ENCODE results near the gene NRGN. TPM values are rescaled to one million over a fixed set of nuclear protein-coding genes. Genes with fewer than 3 reads are reported as not detected.

The NRGN gene
- total RNA-seq, 1 experiment from 2014 or later = 5.8 TPM

DNA sequence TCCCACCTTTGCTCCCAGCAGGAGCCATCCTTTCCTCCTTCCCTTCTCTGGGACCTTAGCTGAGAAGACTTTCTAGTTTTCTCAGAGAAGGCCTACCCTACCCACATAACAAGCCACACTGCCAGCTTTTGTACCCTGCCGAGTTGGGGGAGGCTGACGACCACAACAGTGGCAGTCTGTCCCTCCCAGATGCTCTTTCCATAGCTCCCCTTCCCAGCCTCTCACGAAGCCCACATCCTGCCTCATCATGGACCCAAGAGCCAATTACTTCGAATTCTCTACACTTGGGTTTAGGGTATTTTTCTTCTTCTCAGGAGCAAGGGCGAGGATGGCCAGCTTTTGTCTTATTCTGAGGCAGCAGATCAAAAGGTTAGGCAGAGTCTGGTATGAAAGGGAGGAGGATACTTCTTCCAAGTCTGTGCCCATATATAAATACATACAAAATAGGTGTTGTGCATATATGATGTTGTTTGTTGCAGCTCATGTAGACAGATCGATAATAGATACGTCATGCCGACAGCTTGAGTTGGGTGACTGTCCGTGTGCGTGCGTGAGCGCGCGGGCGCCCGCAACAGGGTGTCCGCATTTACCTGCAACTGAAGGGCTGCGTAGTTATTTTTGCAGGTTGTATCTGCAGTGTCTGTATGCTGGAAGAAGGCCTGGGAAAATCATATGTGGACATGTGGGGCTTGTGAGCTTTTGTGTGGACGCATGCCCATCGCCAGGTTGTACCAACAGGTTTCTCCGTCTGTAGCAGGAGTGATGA is 846 bp upstream of the NRGN start:
- intact Hi-C loops (cut with micrococcal nuclease; ENCODE audit: unreplicated experiment) = no loop called here
- Mint-ChIP-seq H3K27ac (ENCODE audit: unreplicated experiment) (no peak overlapping the region), H3K9me3 (ENCODE audit: low read depth, unreplicated experiment) (no peaks in the 10 kb centered on the region), H3K27me3 (ENCODE audit: unreplicated experiment) (peaks cover 58% of the 10 kb centered on the region), H3K36me3 (ENCODE audit: insufficient read depth, unreplicated experiment) (peaks cover 15% of the 10 kb centered on the region), H3K4me1 (ENCODE audit: low read depth, unreplicated experiment) (peaks cover 7% of the 10 kb centered on the region), H3K4me3 (ENCODE audit: low read depth, unreplicated experiment) (peak overlapping the region; percentile 72)
- TF ChIP-seq, protein P1, sequence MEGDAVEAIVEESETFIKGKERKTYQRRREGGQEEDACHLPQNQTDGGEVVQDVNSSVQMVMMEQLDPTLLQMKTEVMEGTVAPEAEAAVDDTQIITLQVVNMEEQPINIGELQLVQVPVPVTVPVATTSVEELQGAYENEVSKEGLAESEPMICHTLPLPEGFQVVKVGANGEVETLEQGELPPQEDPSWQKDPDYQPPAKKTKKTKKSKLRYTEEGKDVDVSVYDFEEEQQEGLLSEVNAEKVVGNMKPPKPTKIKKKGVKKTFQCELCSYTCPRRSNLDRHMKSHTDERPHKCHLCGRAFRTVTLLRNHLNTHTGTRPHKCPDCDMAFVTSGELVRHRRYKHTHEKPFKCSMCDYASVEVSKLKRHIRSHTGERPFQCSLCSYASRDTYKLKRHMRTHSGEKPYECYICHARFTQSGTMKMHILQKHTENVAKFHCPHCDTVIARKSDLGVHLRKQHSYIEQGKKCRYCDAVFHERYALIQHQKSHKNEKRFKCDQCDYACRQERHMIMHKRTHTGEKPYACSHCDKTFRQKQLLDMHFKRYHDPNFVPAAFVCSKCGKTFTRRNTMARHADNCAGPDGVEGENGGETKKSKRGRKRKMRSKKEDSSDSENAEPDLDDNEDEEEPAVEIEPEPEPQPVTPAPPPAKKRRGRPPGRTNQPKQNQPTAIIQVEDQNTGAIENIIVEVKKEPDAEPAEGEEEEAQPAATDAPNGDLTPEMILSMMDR (IDR thresholded peaks at IDR 0.05; ENCODE audit: unreplicated experiment) = no peak
- no TSS peak for BruUV-seq (replicated peaks)
- DNase-seq = no peak
- CTCF ChIA-PET = interaction anchor here (1.0 kb wide), 1 partner anchor 10 kb away, joined by 6 read pairs; no protein-coding TSS in a partner anchor

DNA sequence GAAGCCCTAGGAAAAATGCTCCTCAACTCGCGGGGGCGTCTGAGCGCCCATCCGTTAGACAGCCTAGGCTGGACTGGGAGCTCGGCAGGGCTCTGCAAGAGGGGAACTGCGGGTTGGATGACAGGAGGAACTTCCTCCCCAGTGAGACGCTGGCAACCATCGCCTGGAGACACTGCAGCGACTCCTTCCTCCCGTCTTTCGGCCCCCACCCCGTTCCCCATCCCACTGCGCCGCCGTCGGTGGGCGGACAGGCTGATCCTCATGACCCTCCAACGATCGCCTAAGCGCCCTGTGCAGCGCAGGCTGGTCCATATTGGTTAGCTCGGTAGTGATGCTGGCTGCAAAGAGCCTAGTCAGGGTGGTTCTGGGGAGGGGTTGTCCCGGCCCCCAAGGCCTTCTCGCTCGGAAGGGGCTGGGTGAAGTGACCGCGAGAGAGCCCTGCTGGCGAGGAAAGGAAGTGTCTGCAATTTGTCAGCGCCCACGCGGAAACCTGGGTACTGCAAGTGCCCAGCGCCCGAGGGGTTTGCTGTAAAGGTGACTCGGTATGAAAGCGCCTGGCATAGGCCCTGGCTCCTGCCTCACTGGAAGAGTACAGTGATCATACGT is 638 bp downstream of the NRGN start:
- peaks cover 15% of the 10 kb centered on the region for H3K36me3 Mint-ChIP-seq (ENCODE audit: insufficient read depth, unreplicated experiment)
- CTCF ChIA-PET = interaction anchor here (0.5 to 1.0 kb wide), 7 partner anchors 8 to 96 kb away, joined by 3 to 6 read pairs (median 3); no protein-coding TSS in a partner anchor
- H3K4me1 Mint-ChIP-seq (ENCODE audit: low read depth, unreplicated experiment) = peaks cover 7% of the 10 kb centered on the region
- peaks cover 43% of the 10 kb centered on the region for H3K27me3 Mint-ChIP-seq (ENCODE audit: unreplicated experiment)
- no peak overlapping the region for H3K27ac Mint-ChIP-seq (ENCODE audit: unreplicated experiment)
- TF ChIP-seq, protein P1 (IDR thresholded peaks at IDR 0.05; ENCODE audit: unreplicated experiment) = peak; percentile 10
- intact Hi-C loops (cut with micrococcal nuclease; ENCODE audit: unreplicated experiment) = no loop called here
- H3K9me3 Mint-ChIP-seq (ENCODE audit: low read depth, unreplicated experiment) = no peaks in the 10 kb centered on the region
- H3K4me3 Mint-ChIP-seq (ENCODE audit: low read depth, unreplicated experiment) = peak overlapping the region; percentile 72
- no TSS peak for BruUV-seq (replicated peaks)
- no peak for DNase-seq

GRCh38 chr11:124742555-124742954 is 2.8 kb downstream of the NRGN start:
- H3K36me3 Mint-ChIP-seq (ENCODE audit: insufficient read depth, unreplicated experiment) = peaks cover 28% of the 10 kb centered on the region
- intact Hi-C loops (cut with micrococcal nuclease; ENCODE audit: unreplicated experiment) = no loop called here
- no peaks in the 10 kb centered on the region for H3K9me3 Mint-ChIP-seq (ENCODE audit: low read depth, unreplicated experiment)
- no peak for DNase-seq
- peaks cover 21% of the 10 kb centered on the region for H3K27me3 Mint-ChIP-seq (ENCODE audit: unreplicated experiment)
- BruUV-seq (replicated peaks) = no TSS peak
- peaks cover 7% of the 10 kb centered on the region for H3K4me1 Mint-ChIP-seq (ENCODE audit: low read depth, unreplicated experiment)
- CTCF ChIA-PET = interaction anchor here (0.5 kb wide), 2 partner anchors 20 to 94 kb away, joined by 4 to 6 read pairs; no protein-coding TSS in a partner anchor
- no peak overlapping the region for H3K4me3 Mint-ChIP-seq (ENCODE audit: low read depth, unreplicated experiment)
- TF ChIP-seq, protein P1 (IDR thresholded peaks at IDR 0.05; ENCODE audit: unreplicated experiment) = no peak
- no peak overlapping the region for H3K27ac Mint-ChIP-seq (ENCODE audit: unreplicated experiment)

DNA sequence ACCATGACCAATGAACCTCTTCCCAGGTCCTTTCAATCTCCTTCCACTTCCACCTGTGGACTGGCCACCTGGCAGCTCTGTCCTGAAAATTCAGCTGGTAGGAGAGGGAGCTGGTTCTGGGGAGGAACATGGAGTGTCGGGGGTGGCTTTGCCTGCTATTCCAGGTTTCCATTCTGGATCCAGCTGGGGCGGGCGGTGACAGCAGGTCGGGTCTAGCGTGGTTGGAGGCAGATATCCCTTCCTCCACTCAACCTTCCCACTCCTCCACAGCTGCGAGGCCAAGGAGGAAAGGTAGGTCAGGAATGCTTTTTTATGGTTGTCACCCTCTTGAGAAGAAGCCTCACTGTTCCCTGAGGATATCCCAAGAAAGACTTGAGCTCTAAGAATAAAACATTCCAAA is 3.3 kb downstream of the NRGN start:
- H3K27ac Mint-ChIP-seq (ENCODE audit: unreplicated experiment) = no peak overlapping the region
- intact Hi-C loops (cut with micrococcal nuclease; ENCODE audit: unreplicated experiment) = no loop called here
- peaks cover 28% of the 10 kb centered on the region for H3K36me3 Mint-ChIP-seq (ENCODE audit: insufficient read depth, unreplicated experiment)
- H3K27me3 Mint-ChIP-seq (ENCODE audit: unreplicated experiment) = peaks cover 16% of the 10 kb centered on the region
- CTCF ChIA-PET = interaction anchor here (0.5 to 0.7 kb wide), 2 partner anchors 21 to 94 kb away, joined by 3 to 4 read pairs; no protein-coding TSS in a partner anchor
- peaks cover 8% of the 10 kb centered on the region for H3K4me1 Mint-ChIP-seq (ENCODE audit: low read depth, unreplicated experiment)
- no TSS peak for BruUV-seq (replicated peaks)
- H3K9me3 Mint-ChIP-seq (ENCODE audit: low read depth, unreplicated experiment) = no peaks in the 10 kb centered on the region
- no peak overlapping the region for H3K4me3 Mint-ChIP-seq (ENCODE audit: low read depth, unreplicated experiment)
- DNase-seq = no peak
- TF ChIP-seq, protein P1 (IDR thresholded peaks at IDR 0.05; ENCODE audit: unreplicated experiment) = no peak

All from Calu3 (cell line).